GM18907 (cell line): ENCODE measurements around the gene APOC3.

Source experiments
- ATAC-seq: cut with Tn5 transposase; IDR thresholded peaks from one replicate; pipeline ENCODE4 v1.9.1; 2021; ENCODE audit warnings: mild to moderate bottlenecking, moderate library complexity; ENCODE audit not compliant: unreplicated experiment

APOC3 gene

DNA sequence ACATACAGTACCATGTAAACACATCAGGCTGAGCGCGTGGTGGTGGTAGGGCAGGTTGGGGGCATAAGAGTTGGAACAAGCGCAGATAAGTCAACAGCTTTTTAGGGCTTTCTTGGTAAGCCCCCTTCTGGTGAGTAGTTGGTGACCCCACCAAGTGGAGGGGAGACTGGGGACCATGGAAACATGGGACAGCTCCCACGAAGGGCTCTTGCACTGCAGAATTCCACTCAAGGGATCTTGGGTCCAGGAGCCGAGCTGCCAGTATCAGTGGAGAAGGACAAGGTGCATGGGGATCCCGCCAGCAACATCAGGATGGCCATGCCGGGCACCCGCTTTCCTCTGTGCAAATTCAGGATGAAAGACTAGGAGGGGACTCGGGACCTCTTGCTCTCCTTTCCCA is 14.0 kb downstream of the APOC3 start:
- ATAC-seq, result no peak

DNA sequence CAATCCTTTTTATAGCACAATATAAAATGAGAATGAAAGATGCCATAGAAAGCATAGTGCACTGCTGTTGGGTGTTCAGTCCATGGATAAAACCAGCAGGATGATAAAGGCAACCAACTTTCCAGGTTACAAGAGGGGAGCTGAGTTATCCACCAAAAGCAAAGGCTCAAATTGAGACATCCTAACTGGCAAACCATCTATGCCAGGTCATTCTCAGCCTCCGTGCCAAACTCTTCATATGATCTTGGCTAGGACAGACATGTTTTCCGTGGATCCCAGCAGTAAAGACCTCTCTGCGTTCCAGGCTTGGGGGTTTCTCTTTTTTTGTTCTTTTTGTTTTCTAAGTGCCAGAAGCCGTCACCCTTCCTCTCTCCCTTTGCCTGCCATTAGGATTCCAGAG is 15.0 kb downstream of the APOC3 start:
- ATAC-seq, result no peak

DNA sequence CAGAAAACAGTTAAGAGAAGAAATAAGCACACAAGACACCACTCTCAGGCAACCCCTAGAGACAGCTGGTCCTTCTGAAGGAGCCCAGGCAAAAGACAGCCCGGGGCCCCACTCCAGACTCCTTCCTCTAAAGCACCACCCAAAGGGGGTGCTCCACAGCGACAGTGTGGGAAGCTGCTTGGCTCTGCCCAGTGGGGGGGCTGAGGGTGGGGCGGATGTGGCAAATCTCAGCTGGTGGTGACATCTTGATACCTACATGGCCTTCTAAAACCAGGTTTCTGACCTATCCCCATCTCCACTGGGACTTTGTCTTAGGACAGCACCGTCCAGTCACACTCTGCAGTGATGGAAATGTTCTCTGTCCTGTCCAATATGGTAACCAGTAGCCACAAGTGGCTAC is 17.9 kb downstream of the APOC3 start:
- no peak for ATAC-seq

DNA sequence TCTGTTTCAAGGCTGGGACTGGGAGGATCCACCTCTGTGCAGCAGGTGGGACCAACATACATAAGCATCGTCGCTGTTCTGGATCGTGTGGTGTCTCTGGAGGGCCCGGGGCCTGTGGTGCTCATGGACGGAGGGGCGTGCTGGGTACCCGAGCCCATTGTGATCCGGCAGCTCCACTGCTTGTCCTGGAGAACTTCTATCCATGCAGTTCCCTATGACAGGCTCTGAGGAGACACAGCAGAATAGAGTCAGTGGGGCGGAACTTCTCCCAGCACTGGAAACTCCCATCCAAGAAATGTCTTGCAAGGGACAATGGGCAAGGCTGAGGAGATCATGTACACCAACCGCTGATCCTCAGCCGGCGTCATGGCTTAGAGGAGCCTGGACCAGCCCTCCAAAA is 19.4 kb downstream of the APOC3 start:
- ATAC-seq, result no peak

DNA sequence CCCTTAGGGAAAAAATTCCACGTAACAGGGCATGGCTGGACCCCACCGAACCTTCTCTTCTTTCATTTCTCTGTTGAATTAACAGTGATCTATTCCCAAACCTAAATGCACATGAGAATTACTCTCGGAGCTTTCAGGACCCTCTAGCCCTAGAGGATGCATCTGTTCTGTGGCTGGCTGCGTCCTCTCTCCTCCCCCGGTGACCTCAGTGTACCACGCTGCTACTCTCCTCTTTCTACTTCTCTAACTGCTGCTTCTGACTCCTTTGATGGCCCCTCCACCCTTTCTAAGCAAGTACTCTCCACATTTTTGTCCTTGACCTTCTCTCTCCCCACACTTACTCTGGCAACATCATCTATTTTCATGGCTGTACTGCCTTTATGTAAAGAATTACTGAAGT is 19.8 kb downstream of the APOC3 start:
- no peak for ATAC-seq

DNA sequence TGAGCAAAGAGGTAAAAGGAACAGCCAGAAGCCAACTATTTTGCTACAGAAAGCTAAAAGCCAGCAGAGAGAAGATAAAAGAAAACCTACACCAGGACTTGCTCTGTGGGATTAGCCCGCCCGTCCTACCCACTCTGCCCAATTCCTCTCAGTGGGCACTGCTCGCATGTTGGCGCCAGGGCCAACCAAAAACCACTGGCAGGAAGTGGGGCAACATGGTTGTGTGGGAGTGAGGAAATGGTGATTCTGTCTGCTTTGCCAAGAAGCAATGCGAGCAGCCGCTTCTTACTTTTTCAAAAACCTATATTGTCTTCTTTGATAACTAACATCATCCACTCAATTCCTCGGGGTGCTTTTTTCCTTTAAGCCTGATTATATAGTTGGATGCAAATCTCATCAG is 21.9 kb downstream of the APOC3 start:
- ATAC-seq, result no peak

DNA sequence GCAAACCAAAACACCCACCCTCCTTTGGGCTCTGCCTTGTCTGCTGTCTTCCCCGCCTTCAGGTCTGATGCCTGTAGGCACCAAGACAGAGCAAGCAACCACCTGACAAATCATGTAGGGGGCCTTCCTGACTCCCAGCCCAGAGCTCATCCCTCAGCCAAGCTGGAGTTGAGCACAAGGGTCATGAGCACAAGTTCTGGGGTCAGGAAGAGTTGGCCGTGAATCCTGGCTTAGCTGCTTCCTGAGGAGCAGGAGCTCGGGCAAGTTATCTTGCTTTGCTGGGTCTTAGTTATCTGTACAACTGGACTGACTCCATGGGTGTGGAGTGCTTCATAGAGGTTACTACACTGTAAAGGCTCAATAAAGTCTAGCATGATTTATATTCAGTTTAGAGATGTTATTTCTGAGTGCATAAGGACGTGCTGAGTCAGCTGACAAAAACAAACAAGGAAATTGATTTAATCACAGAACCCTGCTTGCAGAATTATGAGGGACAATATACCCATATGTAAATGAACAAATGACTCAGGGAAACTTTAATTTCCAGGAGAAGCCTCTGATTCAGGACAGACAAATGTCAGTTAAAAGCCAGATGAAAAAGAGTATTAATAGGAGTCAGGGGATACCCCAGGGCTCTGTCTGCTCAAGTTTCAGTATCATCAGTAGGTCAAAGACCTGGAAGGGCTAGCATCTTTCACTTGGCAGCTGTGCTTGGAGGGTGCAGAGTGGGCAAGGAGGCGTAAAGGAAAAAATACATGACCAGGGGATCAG is 22.7 kb downstream of the APOC3 start:
- peak; percentile 45 for ATAC-seq

DNA sequence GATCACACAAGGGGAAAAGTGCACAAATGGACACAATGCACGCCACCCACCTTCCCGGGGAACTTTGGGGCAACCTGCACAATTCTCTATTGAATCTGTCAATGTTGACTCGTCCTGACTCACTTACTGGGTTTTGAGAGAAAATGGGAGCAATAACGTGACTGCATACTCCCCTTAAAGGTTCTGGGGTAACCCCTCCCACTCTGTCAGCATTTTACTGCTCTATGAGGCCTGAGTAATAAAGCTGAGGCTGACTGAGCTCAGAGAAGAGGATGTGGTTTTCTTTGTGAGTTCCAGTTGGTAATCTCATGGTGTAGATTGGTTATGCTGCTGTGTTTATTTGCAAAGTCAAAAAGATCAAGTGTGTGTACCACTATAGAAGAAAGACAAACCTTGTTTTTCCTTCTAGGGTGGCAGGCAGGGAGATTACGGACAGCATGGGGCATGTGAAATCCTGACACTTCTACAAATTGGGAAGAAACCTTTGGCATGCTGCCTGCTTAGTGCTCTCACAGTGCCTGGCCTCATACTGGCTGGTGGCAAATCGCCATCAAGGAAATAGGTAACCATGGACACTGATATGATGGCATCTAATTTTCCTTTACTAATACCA is 23.9 kb downstream of the APOC3 start:
- ATAC-seq, result peak; percentile 94

DNA sequence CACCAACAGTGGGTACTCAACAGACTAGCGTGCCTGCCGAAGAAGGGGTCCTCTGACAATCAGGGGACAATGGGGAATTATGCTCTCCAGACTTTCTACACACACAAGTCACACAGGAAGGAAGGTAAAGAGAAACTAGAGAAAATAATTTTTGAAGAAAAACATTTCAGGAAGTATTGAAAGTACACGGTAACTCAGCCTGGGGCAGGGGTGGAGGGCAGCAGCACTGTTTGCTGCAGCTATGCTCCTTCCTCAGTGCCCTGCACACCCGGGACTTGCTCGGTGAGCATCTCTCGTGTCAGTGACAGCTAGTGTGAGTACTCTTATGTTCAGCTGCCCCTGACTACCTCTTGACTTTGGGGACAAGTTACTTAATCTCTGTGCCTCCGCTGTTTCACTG is 25.7 kb downstream of the APOC3 start:
- no peak for ATAC-seq

DNA sequence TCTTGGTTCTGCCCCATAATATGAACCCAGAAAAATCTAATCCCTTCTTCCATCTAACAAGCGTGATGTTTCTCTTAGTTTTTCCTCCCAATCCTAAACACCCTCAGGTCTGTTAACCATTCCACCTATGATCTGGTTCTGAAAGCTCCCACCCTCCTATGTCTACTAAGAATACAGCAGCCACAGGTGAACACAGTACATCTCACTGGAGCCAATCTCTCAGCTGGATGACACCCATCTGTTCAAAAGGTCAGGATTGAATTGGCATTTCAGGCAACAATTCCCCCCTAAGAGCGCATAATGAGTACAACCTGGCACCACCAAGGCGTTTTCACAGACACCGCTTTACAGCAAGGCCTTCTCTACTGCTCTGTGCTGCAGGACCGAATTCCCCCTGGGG is 26.7 kb downstream of the APOC3 start:
- no peak for ATAC-seq

DNA sequence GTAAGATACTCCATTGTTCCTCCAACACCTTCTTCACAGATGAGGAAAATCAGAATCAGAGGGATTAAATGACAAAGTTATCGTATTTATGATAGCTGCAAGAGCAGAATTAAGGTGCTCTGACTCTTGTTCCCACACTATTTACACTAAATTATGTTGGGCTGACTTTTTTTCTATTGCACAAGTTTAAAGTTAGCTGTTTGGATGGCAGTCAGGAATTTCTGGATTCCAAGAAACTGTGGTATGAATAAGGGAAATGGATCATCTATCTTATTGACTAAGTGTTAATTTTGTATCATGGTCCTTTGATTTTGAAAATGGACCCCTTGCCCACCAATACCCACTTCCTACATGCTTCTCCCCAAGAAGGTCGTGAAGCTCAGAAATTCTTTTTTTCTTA is 27.6 kb downstream of the APOC3 start:
- no peak for ATAC-seq

DNA sequence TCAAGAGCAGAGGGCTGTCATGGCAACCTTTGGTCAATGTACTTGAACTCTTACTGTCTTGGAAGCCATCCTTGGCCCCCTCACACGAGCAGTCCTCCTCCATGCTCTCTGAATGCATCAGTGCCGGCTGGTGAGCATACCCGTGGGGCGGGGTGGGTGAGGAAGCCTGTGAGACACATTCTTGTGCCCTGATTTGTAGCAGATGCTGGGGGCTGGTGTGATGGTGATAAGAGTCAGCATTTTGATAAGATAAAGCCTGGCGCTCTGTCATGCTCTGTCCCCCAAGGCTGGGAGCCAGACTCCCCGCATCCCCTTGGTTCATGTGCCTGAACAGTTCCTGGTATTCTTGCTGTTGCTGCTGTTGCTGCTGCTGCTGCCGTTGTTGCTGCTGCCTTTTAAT is 28.2 kb downstream of the APOC3 start:
- ATAC-seq, result no peak

DNA sequence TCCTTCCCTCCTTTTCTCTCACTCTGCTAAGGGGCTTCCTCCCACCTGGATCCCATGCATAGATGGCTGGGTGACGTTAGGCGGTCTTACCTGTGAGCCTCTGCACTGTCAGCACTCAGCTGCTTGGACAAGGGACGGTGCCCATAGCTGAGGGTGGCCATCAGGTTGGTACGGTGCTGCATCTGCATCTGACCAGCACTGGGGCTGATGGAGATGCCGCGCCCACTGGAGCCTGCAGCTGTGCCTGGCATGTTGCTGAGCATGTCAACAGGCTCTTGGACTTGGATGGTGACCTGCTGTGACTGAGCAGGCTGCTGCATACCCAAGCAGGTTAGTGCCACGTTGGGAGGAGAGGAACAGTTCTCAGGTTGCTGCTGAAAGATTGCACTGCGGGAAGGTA is 29.5 kb downstream of the APOC3 start:
- ATAC-seq, result no peak

DNA sequence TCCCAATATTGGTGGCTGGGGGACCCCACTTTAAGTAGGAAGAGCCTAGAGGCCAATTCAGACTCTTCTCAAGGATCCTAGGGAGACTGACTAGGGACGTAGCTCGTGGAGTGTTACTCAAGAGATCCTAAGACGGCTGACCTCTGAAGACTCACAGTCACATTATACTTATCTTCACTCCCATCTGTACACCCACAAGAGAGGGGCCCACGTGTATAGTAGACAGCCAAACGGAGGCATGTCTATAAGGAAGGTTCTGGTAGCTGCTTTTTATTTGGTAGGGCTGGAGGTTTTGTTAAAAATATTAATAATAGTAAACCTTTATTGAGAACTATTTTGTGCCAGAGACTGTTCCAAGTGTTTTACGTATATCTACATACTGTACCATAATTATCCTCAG is 30.6 kb downstream of the APOC3 start:
- ATAC-seq, result no peak

DNA sequence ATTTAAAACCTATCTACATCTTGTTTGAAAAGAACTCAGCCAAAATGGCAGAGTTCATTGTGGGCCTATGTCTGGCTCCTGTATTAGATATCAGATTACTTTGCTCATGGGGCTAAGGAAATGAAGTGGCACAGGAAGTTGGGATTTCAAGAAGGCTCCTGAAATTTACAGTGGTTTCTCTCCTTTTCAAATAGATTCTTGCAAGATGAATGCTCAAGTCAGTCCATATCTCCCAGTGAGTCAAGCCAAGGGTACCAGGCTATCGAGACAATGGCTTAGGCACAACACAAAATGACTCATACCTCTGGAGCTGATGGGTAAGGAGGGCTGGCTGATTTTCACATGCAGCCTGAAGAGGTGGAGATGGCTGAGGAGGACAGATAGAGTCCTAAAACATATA is 31.8 kb downstream of the APOC3 start:
- no peak for ATAC-seq

DNA sequence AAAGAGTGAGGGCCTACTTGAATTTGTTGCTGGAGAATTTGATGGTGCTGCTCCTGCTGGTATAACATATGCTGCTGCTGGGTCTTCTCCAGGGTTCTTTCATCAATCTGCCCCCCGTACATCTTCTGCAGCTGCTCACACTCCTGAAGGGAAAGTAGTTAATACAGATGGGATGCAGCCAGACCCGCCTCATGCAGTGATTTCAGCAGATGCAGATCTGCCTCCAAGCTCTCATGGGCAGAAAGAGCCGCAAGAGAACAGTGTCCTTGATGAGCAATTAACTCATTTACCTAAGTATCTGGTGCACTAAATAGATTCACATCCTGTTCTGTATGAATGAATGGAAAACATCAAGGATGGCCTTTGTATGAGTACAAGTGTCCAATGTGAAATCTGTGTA is 32.5 kb downstream of the APOC3 start:
- no peak for ATAC-seq

DNA sequence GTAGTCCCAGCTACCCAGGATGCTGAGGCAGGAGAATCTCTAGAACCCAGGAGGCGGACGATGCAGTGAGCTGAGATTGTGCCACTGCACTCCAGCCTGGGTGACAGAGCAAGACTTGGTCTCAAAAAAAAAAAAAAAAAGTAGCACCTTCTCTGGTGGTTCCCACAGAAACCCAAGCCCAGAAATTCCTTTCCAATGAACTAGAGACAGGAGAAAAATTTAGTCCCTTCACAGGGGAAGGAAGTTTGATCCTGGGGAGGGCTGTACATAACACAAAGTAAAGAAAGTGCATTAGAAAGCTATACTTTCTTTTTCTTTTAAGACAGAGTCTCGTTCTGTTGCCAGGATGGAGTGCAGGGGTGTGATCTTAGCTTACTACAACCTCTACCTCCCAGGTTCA is 33.2 kb downstream of the APOC3 start:
- no peak for ATAC-seq

DNA sequence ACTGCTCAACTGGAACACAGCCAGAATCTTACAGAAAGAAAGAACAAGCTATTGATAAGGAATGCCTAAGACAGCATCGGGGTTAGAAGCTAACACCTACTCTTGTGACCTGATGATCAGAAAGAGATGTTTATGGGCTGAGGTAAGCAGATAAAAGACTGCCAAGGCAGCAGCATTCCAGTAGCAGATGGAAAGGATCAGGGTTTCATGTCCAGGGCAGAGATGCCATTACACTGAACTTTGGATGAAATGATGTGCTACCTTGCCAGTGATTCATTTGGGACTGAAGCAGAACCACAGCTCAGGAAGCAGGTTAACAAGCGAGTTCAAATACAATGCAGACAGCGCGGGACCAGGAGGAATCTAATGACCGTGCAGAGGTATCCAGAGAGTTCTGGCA is 34.8 kb downstream of the APOC3 start:
- no peak for ATAC-seq

DNA sequence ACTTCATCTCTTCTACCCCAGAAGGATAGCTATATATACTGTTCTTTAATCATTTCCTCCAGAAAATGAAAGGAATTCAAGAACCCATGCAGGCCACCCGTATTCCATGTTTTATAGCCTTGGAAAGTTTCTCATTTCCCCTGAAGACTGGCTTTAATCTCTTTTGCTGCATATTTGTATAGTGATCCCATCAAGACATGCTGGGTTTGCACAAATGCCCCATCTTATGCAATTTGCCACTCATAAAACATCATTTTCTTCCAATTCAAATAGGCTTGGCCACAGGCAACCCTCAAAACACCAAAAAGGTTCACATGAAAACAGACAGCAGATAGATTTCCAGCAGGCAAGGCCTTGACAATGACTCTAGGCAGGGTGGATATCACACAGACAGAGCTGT is 36.0 kb downstream of the APOC3 start:
- ATAC-seq, result no peak

DNA sequence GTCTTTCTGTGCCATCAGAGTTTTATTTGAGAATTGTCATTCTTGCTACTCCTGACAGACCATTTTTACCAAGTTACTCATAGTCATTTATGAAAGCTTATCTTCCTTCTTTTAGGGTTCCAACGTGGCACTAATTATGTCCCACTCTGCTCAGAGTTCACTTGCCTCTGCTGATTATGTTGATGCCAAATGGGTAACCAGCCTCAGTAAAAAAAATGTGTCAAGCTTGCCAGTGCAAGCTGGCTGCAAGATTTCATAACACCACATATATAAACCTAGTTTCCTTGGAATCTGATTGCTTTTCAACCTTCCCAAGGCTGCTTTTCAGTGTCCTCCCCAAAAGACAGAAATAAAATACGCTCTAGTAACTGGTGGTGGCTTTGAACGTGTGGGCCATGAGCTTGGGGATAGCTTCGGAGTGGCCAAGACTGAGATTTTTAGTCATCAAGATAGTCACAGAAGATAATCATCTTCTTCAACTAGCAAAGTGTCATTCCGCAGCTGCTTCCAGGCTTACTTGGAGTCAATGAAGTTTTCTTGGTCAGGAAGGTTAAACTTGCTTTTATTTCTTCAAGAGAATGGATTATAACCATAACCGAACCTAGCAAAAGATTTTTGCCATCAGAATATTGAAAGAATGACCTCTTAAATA is 37.2 kb downstream of the APOC3 start:
- no peak for ATAC-seq

DNA sequence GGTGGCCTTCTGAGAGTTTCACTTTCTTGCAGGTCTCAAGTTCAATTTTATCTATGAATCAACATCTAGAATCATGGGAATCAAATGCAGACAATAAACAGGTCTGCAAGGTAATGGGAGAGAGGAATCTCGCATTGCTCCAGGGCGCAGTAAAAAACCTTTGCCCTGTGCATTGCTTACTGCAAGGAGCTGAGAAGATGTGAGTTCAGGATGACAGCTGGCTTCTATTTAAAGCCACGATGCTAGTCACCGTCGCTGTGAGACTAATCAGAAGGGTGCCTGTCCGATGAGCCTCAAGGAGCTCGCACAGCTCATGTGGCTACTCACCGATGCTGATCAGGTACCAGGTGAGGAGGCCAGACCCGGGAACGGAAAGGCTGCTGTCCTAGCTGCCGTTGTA is 37.9 kb downstream of the APOC3 start:
- no peak for ATAC-seq

DNA sequence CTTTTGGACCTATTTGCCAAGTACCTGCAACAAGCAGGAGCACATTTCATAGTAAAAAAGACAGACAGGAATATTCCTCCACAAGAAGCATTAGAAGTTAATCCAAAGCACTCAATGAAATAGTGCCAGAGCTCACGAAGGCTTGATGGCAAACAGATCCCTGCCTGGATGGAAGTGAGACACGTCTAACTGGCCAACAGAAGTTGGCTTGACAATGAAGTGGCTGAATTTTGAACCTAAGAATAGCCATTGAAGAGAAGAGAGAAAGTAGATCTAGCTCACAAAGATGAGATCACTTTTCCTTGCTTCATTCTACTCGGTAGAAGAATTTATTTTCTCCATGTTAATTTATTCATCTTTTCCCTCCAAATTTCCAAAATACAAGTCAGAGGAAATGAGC is 38.4 kb downstream of the APOC3 start:
- ATAC-seq, result no peak
